GM18858 (cell line): ENCODE results near the gene LCOR.

Source experiments
- ATAC-seq: cut with Tn5 transposase; IDR thresholded peaks from one replicate; pipeline ENCODE4 v1.9.1; 2021; ENCODE audit not compliant: unreplicated experiment

The LCOR gene

DNA sequence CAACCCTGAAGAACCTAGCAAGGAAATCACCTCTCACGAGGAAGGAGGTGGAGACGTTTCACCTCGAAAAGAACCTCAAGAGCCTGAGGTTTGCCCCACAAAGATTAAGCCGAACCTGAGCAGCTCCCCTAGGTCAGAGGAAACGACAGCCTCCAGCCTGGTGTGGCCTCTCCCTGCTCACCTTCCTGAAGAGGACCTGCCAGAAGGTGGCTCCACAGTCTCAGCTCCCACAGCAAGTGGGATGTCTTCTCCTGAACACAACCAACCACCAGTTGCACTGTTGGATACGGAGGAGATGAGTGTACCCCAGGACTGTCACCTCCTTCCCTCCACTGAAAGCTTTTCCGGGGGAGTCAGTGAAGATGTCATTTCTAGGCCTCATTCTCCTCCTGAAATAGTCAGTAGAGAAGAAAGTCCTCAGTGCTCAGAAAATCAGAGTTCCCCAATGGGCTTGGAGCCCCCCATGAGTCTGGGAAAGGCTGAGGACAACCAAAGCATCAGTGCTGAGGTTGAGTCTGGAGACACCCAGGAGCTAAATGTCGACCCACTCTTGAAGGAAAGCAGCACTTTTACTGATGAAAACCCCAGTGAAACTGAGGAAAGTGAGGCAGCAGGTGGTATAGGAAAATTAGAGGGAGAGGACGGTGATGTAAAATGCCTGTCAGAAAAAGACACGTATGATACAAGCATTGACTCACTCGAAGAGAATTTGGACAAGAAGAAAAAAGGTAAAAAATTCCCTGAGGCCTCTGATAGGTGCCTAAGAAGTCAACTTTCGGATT lies 150.2 kb downstream of the LCOR start:
- no peak for ATAC-seq

DNA sequence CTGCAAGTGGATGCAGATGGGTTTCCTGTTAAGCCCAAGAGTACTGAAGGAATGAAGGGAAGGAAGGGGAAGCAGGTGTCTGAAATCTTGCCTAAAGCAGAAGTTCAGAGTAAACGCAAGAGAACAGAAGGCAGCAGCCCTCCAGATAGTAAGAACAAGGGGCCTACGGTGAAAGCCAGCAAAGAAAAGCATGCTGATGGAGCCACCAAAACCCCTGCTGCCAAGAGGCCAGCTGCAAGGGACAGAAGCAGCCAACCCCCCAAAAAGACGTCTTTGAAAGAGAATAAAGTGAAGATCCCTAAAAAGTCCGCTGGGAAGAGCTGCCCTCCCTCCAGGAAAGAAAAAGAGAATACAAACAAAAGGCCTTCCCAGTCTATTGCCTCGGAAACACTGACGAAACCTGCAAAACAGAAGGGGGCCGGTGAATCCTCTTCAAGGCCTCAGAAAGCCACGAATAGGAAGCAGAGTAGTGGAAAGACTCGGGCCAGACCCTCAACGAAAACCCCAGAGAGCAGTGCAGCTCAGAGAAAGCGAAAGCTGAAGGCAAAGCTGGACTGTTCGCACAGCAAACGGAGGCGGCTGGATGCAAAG lies 152.5 kb downstream of the LCOR start:
- ATAC-seq, result no peak

DNA sequence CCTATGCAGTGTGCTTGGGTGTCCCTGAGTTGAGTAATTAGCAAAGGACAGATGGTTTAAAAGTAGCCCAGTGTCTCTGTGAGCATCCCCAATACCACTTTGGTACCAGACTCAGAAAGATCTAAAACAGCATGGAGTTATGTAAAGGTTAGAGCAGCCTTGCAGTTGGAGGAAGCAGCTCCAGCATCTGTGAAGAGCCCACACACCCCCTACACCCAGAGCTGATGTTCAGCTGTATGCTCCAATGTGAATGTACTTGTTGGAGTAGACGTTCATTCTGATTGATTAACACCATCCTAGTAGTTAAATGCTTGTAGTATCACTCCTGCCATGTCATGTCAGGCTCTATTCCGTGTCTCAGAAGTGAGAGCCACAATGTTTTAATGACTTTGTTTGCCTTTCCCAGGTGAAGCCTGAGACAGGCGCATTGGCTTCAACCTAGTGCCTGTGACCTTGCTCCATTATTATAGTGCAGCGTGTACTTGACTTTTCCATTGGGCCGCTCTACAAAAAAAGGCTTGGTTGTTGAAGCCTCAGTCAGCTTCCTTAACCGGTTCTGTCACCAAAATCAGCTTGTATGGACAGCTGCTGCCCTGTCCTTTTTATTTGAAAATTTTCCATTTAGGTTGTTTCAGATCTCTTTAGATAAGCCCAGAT lies 154.2 kb downstream of the LCOR start:
- ATAC-seq, result no peak

DNA sequence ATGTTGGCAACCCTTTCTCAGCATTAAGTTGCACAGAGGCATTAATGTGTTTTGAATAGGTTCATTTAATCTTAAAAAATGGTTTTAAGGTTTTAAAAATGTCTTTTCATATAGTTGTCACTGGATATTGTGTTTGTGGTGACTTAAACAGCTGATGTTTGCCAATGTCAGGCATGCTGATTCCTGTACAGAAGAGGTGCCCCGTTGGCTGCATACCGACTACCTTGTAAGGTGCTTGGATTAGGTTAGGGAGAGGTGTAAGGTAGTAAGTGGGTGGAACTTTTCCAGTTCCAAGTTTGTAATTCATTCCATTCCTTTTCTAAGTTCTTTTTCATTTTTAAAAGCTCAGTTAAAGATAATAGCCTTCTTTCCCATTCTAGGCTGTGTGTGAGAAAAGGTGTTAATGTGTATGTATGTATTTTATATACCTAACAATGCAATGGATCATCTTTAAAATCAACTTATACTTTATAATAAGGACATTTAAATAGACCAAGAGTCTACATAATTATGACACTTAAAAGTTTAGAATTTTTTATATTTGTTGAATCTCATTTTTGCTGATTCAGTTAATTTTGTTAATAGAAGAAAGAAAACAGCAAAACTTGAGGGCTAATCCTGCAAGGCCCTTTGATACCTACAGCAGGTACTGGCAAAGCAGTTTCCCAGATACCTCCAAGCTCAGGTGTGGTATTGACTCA lies 155.2 kb downstream of the LCOR start:
- no peak for ATAC-seq

- ATAC-seq, result no peak
Observed at GRCh38 chr10:96987842-96988175, 155.7 kb downstream of the LCOR start.

- no peak for ATAC-seq
Observed at GRCh38 chr10:96988426-96988825, 156.3 kb downstream of the LCOR start.

DNA sequence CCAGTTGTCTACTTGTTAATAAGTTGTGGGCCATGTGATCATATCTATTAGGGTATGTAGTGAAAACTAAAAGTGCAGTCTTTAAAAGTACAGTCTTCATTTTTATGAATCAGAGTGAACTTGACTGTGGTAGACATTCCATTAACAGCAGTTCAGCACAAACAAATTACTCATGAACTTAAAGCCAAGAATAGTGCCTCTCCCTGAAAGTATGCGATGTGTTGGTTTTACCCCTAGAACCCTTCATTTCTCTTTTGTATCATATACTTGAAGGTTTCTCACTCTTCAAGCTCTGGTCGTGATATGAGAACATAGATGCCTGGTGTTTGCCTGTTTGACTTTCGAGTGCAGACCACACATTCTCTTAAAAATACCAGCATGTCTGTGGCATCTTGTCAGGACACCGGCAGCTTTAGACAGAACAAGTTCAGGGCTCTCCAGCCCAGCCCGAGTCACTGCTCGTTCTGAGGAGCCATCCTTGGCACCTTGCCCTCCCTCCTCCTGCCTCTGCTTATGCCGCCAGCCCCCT lies 159.3 kb downstream of the LCOR start:
- ATAC-seq, result no peak

GRCh38 chr10:96992721-96993120 lies 160.6 kb downstream of the LCOR start:
- no peak for ATAC-seq

- no peak for ATAC-seq
Observed at GRCh38 chr10:96995851-96996250, 163.8 kb downstream of the LCOR start.

GRCh38 chr10:96996275-96996965 lies 164.3 kb downstream of the LCOR start:
- ATAC-seq, result no peak

- no peak for ATAC-seq
Observed at GRCh38 chr10:96998329-96998888, 166.3 kb downstream of the LCOR start.

- no peak for ATAC-seq
Observed at GRCh38 chr10:96999337-96999736, 167.2 kb downstream of the LCOR start.

- ATAC-seq, result no peak
Observed at GRCh38 chr10:96999987-97000386, 167.9 kb downstream of the LCOR start.

- ATAC-seq, result no peak
Observed at GRCh38 chr10:97000487-97001182, 168.5 kb downstream of the LCOR start.

- ATAC-seq, result no peak
Observed at GRCh38 chr10:97001183-97001991, 169.3 kb downstream of the LCOR start.

DNA sequence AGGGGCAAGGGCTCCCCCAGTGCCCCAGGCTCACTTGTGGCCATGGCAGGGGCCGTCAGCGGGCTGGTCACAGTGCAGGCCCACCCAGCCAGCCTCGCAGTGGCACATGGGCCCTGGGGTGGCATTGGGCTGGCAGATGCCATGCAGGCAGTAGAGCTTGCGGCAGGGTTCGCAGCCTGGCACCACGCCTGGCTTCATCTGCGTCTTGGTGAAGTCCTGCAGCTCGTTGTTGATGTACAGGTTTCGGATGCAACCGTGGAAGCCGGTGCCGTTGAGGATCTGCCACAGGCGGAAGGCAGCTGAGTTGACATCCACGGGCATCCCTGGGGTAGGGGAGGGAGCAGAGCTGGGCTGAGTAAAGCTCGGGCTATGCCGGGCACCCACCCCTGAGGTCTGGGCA lies 170.6 kb downstream of the LCOR start:
- ATAC-seq, result no peak

GRCh38 chr10:97003151-97003803 lies 171.2 kb downstream of the LCOR start:
- ATAC-seq, result no peak

DNA sequence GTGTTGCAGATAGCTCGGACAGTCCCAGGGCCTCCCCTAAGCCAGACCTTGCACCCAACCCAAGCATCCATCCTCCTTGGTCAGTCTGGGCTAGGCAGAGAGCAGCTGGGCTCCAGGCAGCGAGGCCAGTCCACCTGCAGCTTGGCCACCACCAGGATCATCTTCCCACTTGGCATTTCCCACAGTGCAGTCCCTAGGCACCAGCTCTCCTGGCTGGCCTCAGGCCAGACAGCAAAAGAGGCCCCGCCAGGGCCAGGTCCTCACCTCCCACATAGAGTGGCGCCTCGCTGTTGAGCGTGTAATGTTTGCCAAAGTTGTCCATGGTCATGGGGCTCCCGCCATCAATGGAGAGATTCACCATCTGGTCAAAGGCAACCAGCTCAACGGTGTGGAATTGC lies 171.7 kb downstream of the LCOR start:
- no peak for ATAC-seq

DNA sequence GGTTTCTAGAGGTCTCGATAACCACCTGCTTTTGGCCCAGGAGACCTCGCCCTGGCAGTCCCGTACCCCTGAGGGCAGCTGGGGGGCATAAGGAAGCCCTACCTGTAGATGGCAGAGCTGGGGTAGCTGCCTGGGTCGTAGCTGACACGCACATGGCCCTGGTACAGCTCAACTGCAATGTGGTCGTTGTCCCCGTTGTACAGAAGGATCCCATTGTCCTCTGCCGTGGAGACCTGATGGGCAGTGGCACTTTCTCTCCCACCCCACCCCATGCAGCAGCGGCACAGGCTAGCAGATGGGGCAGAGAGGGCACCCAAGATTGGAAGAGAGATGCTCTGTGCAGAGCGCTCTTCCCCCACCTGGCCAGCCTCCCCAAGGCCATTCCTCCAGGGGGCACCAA lies 172.5 kb downstream of the LCOR start:
- ATAC-seq, result no peak
